Measurements from ENCODE around the gene PGR. TPM values are rescaled to one million over a fixed set of nuclear protein-coding genes. Genes with fewer than 3 reads are reported as not detected.

PGR gene
- polyA plus RNA-seq, 1 of the 3 experiments (the other 2 are of a cell fraction) = not detected

GRCh38 chr11:101138245-101138930 lies 8.8 kb upstream of the PGR start (continued):
- TF ChIP-seq CTCF (IDR thresholded peaks at IDR 0.05) (no peak), SIN3A (IDR thresholded peaks at IDR 0.05; ENCODE audit: borderline replicate concordance, low read depth, low read length) (no peak), EP300 (IDR thresholded peaks at IDR 0.05; ENCODE audit: borderline replicate concordance in 1 of 2, low read depth in 1 of 2, low read length in 1 of 2) (no peak), ELF1 (IDR thresholded peaks at IDR 0.05) (no peak), POLR2AphosphoS5 (IDR thresholded peaks at IDR 0.05; ENCODE audit: low read depth, low read length) (no peak), YY1 (IDR thresholded peaks at IDR 0.05; ENCODE audit: low read depth) (no peak), JUND (IDR thresholded peaks at IDR 0.05) (no peak), ZBTB33 (IDR thresholded peaks at IDR 0.05; ENCODE audit: borderline replicate concordance, low read depth) (no peak)

- CTCF ChIA-PET = no interaction called here
- H3K9me2 ChIP-seq = no peaks in the 10 kb centered on the region
- no peak overlapping the region for H3K4me3 ChIP-seq (ENCODE audit: low read depth in 2 of 2, low read length in 1 of 2)
- H2AFZ ChIP-seq (ENCODE audit: low read depth) = no peak overlapping the region
- no peak overlapping the region for H3K27ac ChIP-seq (ENCODE audit: low read depth in 2 of 2, low read length in 1 of 2)
- DNase-seq = no peak
- no peak overlapping the region for H3K4me2 ChIP-seq
- no peak overlapping the region for H3K9ac ChIP-seq
- H3F3A ChIP-seq (replicated peaks; ENCODE audit: insufficient read depth) = no peaks in the 10 kb centered on the region
- H3K9me3 ChIP-seq = no peaks in the 10 kb centered on the region
- WGBS (ENCODE audit: low lambda C conversion rate) = 0% methylated on average over 1 of the region's 1 CpG
- no peaks in the 10 kb centered on the region for H3K79me2 ChIP-seq (ENCODE audit: insufficient read depth)
- no peaks in the 10 kb centered on the region for H3K36me3 ChIP-seq (replicated peaks in 1 of 2; ENCODE audit: control insufficient read depth in 1 of 2, insufficient read depth in 2 of 2, low read length in 1 of 2)
- no peaks in the 10 kb centered on the region for H4K20me1 ChIP-seq (ENCODE audit: insufficient read depth)
- peaks cover 21% of the 10 kb centered on the region for H3K27me3 ChIP-seq (ENCODE audit: insufficient read depth)
- TF ChIP-seq EZH2phosphoT487 (IDR thresholded peaks at IDR 0.05; ENCODE audit: borderline replicate concordance, low read depth) (no peak), JUND (IDR thresholded peaks at IDR 0.05) (no peak), IRF3 (IDR thresholded peaks at IDR 0.05; ENCODE audit: low read depth, low read length) (no peak), NRF1 (IDR thresholded peaks at IDR 0.05; ENCODE audit: low read depth, low read length) (no peak), RFX5 (IDR thresholded peaks at IDR 0.05; ENCODE audit: low read length) (no peak), USF1 (IDR thresholded peaks at IDR 0.05; ENCODE audit: borderline replicate concordance, low read depth) (no peak), RAD21 (IDR thresholded peaks at IDR 0.05; ENCODE audit: low read length) (no peak), CHD2 (IDR thresholded peaks at IDR 0.05; ENCODE audit: low read length, partially characterized antibody) (no peak), TAF1 (IDR thresholded peaks at IDR 0.05; ENCODE audit: borderline replicate concordance, low read depth, low read length) (no peak), FOXJ3 (CRISPR knock-in tag; IDR thresholded peaks at IDR 0.05) (no peak), MAX (IDR thresholded peaks at IDR 0.05; ENCODE audit: low read depth) (no peak), ZBTB33 (IDR thresholded peaks at IDR 0.05; ENCODE audit: borderline replicate concordance, low read depth) (no peak), TEAD4 (IDR thresholded peaks at IDR 0.05; ENCODE audit: borderline replicate concordance, insufficient read depth) (no peak), NFIC (IDR thresholded peaks at IDR 0.05; ENCODE audit: borderline replicate concordance) (no peak), MEF2A (IDR thresholded peaks at IDR 0.05; ENCODE audit: borderline replicate concordance, low read depth) (no peak)
- POLR2A ChIA-PET = no interaction called here
- H3K4me1 ChIP-seq (ENCODE audit: control insufficient read depth in 1 of 2, insufficient read depth in 2 of 2, low read depth in 1 of 2, low read length in 1 of 2) = peaks cover 0 to under 1% of the 10 kb centered on the region in 2 experiments; a peak in 1 of 4 replicates
Observed at GRCh38 chr11:101133190-101133589, 3.6 kb upstream of the PGR start.

All from SK-N-SH (cell line).